GM21423 (cell line): ENCODE results near the gene RBFA.
A peak's percentile ranks its signal among the peaks of the same experiment; 100 is the strongest.
"Not testable (repeated sequence)": the region's sequence is repeated elsewhere in the genome, so short reads cannot be mapped to it uniquely, and the experiment has no call there.

Experiments
- ATAC-seq: cut with Tn5 transposase; IDR thresholded peaks from one replicate; pipeline ENCODE4 v1.9.1; 2021; ENCODE audit warnings: mild to moderate bottlenecking, moderate library complexity; ENCODE audit not compliant: unreplicated experiment

Gene RBFA, protein sequence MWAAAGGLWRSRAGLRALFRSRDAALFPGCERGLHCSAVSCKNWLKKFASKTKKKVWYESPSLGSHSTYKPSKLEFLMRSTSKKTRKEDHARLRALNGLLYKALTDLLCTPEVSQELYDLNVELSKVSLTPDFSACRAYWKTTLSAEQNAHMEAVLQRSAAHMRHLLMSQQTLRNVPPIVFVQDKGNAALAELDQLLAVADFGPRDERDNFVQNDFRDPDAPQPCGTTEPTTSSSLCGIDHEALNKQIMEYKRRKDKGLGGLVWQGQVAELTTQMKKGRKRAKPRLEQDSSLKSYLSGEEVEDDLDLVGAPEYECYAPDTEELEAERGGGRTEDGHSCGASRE

DNA sequence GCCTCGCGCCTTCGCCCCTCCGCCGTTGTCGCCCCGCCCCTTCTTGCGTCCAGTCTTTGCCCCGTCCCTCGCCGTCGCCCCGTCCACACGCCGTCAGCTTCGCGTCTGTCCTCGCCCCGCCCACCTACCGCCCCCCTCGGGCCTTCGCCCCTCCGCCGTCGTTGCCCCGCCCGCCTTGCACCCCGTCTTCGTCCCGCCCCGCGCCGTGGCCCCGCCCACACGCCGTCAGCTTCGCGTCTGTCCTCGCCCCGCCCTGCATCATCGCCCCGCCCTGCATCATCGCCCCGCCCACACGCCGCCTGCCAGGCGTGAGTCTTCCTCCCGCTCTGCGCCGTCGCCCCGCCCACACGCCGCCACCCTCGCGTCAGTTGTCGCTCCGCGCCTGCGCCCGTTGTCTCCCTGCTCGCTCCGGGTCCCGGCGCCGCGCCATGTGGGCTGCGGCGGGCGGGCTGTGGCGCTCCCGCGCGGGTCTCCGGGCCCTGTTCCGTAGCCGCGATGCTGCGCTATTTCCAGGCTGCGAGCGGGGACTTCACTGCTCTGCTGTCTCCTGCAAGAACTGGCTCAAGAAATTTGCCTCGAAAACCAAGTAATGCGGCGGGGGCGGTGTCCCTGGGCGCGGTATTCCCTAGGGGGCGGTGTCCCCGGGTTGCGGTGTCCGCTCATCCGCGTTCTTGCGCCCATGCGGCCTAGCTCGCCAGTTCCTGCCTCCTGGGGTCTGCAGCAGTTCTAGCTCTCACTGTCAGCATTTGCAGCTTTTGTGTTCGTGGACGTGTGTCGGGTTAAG is at the start of gene RBFA:
TSS of gene RBFA (plus strand) at position 367 of the 784 bp plus-strand sequence. CDS start at position 429, 62 bp downstream.
- ATAC-seq: peak; percentile 73

DNA sequence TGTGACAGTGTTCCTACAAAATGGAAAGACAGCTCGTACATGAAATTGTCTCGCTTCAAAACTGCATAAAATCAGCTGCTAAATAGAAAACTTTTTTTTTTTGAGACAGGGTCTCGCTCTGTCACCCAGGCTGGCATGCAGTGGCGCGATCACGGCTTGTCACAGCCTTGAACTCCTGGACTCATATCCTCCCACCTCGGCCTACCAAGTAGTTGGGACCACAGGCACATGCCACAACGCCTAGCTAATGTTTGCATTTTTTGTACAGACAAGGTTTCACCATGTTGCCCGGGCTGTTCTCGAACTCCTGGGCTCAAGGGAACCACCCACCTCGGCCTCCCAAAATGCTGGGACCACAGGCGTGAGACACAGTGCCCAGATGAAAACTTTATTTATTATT is 49.1 kb upstream of the RBFA start:
- ATAC-seq: no peak

DNA sequence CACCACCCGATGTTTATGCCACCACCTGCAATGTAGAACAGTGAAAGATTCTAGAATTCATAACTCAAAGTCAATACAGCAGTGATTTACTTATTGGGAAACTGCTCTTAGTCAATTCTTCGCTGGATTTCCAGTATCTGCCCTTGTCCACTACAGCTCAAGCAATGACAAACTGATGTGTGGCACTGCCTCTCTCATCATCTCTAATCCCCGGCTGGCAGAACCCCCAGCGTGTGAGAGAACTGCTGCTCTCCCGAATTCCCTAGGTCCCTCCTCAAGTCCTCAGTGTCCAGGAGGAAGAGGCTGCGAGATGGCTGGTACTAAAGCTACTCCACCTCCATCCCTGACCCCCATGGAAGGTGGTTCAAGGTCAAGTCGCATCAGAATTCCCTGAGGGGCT is 47.5 kb upstream of the RBFA start:
- no peak for ATAC-seq

DNA sequence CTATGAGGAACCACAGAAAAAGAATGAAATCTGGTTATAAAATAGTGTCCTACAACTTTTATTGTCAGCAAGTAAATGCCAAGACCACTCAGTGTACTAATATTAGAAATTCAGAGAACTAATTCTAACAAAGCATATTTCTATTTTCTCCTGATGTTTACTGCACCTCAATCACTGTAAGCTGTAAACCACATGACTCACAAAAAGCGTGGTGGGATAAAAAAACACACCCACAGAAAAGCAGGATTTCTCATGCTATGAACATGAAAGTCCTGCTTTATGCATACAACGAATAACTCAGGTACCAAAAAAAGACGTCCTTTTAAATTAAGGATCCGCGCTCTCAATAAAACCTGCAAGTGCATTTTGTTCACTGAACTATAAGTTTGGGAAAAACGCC is 46.7 kb upstream of the RBFA start:
- ATAC-seq: no peak

DNA sequence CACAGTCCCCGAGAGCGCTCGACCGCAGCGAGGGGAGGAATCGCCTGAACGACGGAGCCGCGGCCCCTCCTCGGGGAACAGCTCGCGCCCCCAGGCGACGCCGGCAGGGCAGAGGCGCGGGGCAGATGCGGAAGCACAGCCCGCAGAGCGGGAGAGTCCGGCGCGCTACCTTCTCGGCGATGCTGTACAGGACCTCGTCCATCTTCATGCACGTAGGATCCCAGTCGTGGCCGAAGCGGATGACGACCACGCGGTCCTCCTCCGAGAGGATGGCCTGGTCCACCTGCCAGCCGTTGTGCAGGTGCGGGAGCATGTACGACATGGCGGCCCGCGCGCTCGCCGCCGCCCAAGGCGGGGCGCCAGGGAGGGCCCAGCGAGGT is 46.2 kb upstream of the RBFA start:
- ATAC-seq: peak; percentile 65

DNA sequence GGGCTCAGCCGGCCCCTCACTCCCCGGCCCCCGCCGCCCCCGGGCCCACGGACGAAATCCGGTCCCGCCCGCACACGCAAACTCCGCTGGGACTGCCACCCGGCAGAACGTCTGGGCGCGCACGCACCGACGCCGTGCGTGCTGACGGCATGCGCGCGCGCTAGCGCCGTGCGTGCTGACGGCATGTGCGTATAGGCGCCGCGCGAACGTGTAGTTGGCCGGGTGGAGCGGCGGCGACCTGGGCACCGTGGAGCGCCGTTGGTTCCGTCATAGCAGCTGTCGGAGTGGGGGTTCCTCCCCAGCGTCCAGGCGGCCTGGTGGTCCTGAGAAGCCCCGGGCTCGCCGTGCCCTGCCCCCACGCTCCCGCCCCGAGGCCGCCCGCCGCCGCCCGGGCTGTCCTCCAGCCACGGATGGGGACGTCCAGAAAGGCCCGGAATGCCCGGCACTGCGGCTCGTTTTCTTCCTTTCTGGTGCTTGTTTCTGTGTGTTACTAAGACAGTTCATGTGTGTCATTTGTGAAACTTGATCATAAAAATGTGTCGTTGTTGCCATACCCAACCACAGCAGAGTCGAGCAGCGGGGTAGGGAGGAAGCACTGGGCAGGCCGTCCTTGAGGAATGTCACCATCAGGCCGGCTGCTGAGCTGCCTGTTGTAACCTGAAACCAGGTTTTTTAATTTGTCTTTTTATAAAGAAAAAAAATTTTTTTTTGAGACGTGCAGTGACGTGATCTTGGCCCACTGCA is 45.6 kb upstream of the RBFA start, which contains the start of gene TXNL4A:
TSS of gene TXNL4A (minus strand) at position 113 of the 744 bp plus-strand sequence. CDS start 171 bp downstream, outside the sequence.
- peak; percentile 97 for ATAC-seq

DNA sequence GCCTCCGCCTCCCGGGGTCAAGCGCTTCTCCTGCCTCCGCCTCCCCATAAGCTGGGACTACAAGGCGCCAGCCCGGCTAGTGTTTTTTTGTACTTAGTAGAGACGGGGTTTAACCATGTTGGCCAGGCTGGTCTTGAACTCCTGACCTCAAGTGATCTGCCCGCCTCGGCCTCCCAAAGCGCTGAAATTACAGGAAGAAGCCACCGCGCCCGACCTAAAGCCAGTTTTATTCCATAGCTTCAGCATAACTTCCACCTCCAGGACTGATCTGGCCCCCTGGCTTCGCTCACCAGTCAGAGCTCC is 45.1 kb upstream of the RBFA start:
- ATAC-seq: no peak

DNA sequence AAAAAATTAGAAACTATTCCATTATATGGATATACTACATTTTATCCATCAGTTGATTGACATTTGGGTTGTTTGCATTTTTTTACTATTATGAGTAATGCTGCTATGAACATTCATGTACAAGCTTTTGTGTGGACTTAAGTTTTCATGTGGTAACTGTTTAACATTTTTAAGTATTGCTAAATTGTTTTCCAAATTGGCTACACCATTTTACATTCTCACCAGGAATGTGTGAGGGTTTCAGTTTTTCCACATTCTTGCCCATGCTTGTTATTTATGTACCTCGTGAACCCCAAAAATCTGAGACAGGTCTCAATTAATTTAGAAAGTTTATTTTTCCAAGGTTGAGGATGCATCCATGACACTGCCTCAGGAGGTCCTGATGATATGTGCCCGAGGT is 42.7 kb upstream of the RBFA start:
- ATAC-seq: no peak

DNA sequence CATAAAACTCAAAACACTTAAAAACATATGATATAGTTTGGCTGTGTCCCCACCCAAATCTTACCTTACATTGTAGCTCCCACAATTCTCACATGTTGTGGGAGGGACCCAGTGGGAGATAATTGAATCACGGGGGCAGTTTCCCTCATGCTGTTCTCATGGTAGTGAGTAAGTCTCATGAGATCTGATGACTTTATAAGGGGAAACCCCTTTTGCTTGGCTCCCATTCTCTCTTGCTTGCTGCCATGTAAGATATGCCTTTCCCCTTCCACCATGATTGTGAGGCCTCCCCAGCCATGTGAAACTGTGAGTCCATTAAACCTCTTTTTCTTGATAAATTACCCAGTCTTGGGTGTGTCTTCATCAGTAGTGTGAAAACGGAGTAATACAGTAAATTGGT is 34.5 kb upstream of the RBFA start:
- ATAC-seq: not testable (repeated sequence)

DNA sequence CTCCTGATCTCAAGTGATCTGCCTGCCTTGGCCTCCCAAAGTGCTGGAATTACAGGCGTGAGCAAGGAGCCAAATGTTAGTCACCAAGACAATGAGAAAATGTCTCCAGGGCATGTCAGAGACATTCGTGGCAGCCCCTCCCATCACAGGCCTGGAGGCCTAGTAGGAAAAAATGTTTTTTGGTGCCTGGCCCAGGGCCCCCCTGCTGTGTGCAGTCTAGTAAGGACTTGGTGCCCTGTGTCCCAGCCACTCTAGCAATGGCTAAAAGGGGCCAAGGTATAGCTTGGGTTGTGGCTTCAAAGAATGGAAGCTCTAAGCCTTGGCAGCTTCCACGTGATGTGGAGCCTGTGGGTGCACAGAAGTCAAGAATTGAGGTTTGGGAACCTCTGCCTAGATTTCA is 33.4 kb upstream of the RBFA start:
- ATAC-seq: no peak

DNA sequence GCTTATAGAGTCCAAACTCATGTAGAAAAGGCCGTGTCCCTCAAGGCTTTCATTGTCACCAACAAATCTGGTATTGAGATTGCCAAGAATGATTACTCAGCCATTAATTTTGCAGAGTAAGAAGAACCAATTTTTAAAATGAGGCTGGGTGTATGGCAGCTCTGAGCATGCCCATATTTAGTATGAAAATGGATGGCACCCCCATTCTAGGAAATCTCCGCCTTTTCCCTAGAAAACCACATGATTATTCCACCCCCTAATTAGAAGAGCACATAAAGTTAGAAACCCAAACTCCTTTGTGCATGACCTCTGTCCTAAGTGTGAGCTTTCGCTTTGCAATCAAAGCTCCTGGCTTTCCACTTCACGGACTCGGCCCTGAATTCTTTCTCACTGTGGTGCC is 31.8 kb upstream of the RBFA start:
- no peak for ATAC-seq

DNA sequence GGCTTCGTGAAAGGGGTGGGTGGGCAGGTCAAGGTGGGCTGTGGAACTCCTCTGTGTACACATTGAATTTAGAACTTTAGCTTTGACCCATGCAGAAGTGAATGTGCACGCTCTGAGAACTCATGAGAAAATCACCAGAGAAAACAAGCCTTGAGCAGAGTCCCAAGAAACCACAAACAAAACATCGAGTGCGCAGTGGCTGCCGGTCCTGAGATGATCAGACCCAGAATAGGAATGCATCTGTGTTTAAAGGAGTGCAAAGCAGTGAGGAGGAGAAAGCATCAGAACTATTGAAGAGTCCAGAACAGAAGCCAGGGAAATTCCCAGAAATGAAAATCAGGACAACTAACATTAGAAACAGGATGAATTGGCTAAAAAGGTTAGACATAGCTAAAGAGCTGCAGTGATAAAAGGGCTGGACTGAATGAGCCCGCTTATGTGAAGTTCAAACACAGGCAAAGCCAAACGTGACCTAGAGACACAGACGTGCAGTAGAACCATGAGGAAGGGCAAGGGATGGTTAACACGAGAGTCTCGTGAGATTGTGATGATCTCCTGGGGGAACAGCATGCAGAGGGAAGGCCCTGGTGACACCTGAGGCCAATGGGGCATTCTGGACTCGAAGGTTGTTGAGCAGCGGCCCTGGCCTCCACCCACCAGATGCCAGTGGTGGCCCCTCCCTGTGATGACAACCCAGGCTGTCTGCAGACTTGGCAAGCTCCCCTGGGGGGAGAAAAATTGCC is 29.5 kb upstream of the RBFA start:
- no peak for ATAC-seq

DNA sequence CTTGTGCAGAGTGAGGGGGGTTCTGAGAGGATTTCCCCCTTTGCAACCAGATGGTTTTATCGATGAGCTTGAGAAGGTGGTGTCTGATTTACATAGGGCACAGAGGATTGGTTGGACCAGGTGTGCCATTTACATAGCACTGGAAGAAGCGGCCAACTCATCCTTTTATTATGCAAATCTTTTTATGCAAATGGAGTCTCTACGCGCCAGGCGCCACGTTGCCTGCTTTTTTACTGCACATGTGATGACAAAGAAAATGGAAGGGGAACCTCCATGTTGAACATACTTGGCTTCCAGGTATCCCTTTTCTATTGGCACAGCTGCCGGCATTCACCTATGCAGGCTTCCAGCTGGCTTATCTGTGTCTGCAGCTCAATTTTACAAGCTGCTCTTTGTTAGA is 27.5 kb upstream of the RBFA start:
- ATAC-seq: no peak

DNA sequence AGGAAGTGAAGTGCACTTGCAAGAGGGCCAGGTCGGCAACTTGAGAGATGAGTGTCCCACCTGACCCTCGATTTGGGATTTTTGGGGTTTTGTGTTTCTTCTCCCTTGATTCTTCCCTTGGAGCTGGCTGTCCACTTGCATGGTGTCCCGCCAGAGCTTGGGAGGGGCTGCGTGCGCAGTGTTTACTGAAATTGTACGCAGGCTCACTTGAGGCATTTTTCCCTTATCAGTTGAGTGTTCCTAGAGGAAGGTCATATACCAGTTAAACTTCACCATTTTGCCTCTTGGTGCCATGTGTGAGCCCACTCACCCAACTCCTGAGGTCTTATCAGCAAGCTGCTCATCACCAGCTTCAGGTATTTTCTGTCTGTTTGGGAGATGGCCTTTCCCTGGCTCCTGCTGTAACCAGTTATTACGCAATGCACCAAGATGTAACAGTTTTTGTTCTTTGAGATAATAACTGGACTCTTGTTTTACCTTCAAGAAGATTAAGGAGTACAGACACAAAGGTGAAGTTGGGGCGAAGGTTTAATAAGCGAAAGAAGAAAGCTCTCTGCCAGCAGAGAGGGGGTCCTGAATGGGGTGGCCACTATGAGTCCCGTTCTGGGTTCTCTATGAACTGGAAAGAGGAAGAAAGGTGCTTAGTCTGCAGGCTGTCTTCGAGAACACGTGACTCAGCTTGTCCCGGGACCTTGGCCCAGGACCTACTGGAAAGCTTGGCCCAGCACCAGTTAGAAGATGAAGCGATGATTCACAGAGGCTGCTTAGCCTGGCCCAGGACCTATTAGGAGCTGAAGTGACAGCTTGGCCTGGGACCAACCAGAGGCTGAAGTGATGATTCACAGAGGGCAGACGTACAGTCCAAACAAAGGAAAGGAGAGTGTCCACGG is 24.3 kb upstream of the RBFA start:
- ATAC-seq: no peak

DNA sequence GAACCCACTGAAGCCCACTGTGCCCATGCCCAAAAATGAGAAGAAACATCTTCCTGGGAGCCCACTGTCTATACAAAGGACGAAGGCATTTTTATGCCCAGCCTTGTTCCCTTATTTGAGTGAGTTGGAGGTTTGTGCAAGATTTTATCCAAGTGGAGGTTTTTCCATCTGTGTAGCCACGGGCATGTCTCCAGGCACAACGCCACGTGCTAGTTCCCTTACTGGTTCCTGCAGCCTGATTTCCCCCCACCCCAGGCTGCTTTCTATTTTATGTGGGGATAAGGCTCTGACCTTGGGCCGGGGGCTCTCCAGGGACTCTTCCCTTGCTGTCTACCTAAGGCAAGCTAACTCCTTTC is 23.7 kb upstream of the RBFA start:
- ATAC-seq: no peak

DNA sequence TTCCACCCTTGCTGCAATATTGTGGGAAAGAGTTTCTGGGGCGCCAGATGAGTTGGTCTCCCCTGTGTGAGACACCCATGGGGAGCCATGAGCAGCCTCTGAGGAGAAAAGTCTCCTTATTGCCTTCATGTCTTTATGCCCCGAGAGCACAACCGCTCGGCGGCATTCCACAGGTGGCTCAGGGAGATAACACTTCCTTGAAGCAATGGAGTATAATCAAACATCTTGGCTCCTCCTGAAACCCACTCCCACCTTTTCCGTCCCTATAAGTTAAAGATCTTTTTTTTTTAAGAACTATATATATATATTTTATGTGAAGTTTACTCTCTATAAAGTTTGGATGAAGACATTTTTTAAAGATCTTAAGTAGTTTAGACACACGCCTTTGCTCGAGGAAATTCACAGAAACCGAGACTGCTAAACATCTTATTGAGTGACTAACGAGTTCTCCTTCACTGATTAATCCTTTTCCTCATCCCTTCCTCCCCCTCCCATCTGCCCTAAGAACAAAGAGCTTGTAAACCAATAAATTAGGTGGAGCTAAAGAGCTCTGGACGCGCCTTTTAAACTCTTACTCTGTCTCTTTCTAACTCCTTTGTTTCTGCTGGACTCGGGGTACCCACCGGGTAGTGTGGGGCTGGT is 22.6 kb upstream of the RBFA start:
- ATAC-seq: not testable (repeated sequence)

DNA sequence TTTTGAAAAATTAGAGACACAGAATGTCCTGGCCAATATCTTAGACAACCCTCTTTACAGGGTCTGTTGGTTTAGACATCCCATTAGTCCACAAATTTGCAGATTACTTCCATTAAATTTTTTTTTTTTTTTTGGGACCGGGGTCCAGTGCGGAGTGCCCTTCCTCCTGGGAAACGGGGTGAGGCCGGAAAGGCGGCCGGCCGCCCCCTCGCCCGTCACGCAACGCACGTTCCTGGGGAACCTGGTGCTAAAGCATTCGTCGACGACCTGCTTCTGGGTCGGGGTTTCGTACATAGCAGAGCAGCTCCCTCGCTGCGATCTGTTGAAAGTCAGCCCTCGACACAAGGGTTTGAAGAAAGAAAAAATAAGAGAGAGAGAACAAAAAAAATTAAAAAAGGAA is 21.5 kb upstream of the RBFA start:
- no peak for ATAC-seq

DNA sequence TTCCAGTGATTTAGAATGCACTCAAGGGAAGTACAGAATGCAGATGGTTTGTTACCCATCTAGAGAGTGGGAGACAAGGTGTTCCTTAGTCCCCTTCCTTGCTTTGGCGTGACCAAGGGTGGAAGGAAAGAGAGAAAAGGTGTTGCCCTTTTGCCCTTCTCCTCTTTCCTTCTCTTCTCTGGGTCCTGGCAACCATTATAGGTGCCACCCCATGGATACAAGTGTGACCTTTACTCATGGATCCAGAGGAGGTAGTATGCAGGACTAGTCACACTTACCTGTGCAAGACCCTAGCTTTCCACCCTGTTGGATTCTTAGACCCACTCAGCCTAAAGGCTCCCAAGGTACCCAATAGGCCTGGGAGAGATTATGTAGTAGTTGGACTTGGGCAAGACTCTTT is 11.6 kb upstream of the RBFA start:
- no peak for ATAC-seq

DNA sequence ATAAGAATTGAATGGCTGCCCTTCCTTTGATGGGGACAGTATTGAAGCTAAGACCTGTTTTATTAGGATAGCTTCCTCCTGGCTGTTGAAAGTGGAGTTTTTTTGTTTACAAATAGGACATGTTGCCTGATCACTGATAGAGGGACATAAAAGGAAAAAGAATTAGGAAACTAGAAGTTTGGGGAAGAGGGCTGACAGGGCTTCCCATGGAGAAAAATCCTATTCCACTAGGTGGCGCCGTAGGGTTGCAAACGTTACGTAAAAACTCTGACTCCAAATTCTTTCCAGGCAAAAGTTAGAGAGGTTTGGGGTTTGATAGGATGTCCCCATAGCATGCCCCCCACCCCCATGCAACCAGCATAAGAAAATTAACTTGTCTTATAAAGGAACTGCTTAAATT is 11.1 kb upstream of the RBFA start:
- ATAC-seq: no peak

DNA sequence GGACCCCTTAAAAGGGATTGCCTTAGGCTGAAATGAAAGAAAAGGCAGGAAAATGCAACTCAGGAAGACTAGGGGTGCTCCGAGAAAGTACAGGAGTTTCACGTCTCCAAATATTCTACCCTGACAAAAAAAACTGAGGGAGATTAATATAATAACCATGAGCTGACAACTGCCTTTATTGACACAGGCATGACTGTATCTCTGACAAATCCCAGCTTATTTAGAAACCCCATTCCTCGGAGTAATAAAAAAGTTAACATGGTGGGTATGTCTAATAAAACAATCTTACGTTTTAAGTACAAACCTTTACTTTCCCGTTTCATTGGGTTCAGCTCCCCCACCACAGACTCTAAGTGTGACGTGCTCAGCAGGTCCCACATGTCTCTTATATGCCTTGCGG is 7.9 kb upstream of the RBFA start:
- ATAC-seq: no peak
